ENCODE data around the gene DRG2. TPM values are rescaled to one million over a fixed set of nuclear protein-coding genes. Genes with fewer than 3 reads are reported as not detected.

DRG2 gene
- total RNA-seq, 1 donor: 40.2 TPM

DNA sequence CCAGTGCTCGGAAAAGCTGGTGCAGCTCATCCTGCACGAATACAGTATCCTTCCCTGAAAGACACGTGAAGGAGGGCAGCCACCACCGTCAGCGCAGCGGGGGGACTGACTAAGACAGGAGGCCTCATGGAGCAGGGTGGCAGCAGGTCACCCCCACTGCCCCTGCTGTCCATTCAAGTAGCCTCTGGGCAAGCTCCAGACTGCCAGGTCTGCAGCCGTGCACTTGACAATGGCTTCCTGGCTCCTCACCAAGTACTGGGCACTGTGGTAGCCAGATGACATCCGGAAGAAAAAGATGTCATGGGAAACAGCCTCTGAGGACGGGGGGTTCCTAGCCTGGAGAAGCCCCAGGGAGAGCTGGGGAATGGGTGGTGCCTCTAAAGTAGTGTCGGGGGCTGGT, 12.9 kb downstream of the DRG2 start:
- TF ChIP-seq, protein P1, sequence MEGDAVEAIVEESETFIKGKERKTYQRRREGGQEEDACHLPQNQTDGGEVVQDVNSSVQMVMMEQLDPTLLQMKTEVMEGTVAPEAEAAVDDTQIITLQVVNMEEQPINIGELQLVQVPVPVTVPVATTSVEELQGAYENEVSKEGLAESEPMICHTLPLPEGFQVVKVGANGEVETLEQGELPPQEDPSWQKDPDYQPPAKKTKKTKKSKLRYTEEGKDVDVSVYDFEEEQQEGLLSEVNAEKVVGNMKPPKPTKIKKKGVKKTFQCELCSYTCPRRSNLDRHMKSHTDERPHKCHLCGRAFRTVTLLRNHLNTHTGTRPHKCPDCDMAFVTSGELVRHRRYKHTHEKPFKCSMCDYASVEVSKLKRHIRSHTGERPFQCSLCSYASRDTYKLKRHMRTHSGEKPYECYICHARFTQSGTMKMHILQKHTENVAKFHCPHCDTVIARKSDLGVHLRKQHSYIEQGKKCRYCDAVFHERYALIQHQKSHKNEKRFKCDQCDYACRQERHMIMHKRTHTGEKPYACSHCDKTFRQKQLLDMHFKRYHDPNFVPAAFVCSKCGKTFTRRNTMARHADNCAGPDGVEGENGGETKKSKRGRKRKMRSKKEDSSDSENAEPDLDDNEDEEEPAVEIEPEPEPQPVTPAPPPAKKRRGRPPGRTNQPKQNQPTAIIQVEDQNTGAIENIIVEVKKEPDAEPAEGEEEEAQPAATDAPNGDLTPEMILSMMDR (IDR thresholded peaks at IDR 0.05; ENCODE audit: extremely low read depth, low read depth, low read length): no peak
- H3K4me2 ChIP-seq (ENCODE audit: insufficient read depth, low read length): no peak overlapping the region
- no peaks in the 10 kb centered on the region for H3K9me3 ChIP-seq (ENCODE audit: low read depth, low read length)
- H2AFZ ChIP-seq (ENCODE audit: low read length): no peak overlapping the region
- peaks cover 46% of the 10 kb centered on the region for H3K36me3 ChIP-seq (ENCODE audit: insufficient read depth, low read length)
- DNase-seq (ENCODE audit: insufficient read length, low spot score, missing footprints): peak; percentile 43
- no peaks in the 10 kb centered on the region for H3K4me1 ChIP-seq (ENCODE audit: insufficient read depth, low read length)
- no peak overlapping the region for H3K4me3 ChIP-seq (ENCODE audit: insufficient read depth, low read length)
- no peaks in the 10 kb centered on the region for H3K27me3 ChIP-seq (ENCODE audit: insufficient read depth, low read length)
- no peak overlapping the region for H3K27ac ChIP-seq (ENCODE audit: low read depth, low read length)
- H4K20me1 ChIP-seq (ENCODE audit: insufficient read depth, low read length): peaks cover 7% of the 10 kb centered on the region
- no peaks in the 10 kb centered on the region for H3K79me2 ChIP-seq (ENCODE audit: insufficient read depth, low read length)

- no peak overlapping the region for H3K4me3 ChIP-seq (ENCODE audit: insufficient read depth, low read length)
- H3K27ac ChIP-seq (ENCODE audit: low read depth, low read length): no peak overlapping the region
- peaks cover 34% of the 10 kb centered on the region for H3K36me3 ChIP-seq (ENCODE audit: insufficient read depth, low read length)
- TF ChIP-seq, protein P1 (IDR thresholded peaks at IDR 0.05; ENCODE audit: extremely low read depth, low read depth, low read length): no peak
- H3K9me3 ChIP-seq (ENCODE audit: low read depth, low read length): no peaks in the 10 kb centered on the region
- no peak overlapping the region for H3K4me2 ChIP-seq (ENCODE audit: insufficient read depth, low read length)
- no peaks in the 10 kb centered on the region for H3K4me1 ChIP-seq (ENCODE audit: insufficient read depth, low read length)
- peaks cover 7% of the 10 kb centered on the region for H4K20me1 ChIP-seq (ENCODE audit: insufficient read depth, low read length)
- no peaks in the 10 kb centered on the region for H3K79me2 ChIP-seq (ENCODE audit: insufficient read depth, low read length)
- H2AFZ ChIP-seq (ENCODE audit: low read length): no peak overlapping the region
- H3K27me3 ChIP-seq (ENCODE audit: insufficient read depth, low read length): no peaks in the 10 kb centered on the region
- peak; percentile 25 for DNase-seq (ENCODE audit: insufficient read length, low spot score, missing footprints)
These were observed 14.1 kb downstream of the DRG2 start for GRCh38 chr17:18101828-18102227.

- no peak overlapping the region for H2AFZ ChIP-seq (ENCODE audit: low read length)
- H3K79me2 ChIP-seq (ENCODE audit: insufficient read depth, low read length): no peaks in the 10 kb centered on the region
- no peak overlapping the region for H3K4me2 ChIP-seq (ENCODE audit: insufficient read depth, low read length)
- H3K4me3 ChIP-seq (ENCODE audit: insufficient read depth, low read length): no peak overlapping the region
- H3K36me3 ChIP-seq (ENCODE audit: insufficient read depth, low read length): peaks cover 29% of the 10 kb centered on the region
- H3K4me1 ChIP-seq (ENCODE audit: insufficient read depth, low read length): no peaks in the 10 kb centered on the region
- TF ChIP-seq, protein P1 (IDR thresholded peaks at IDR 0.05; ENCODE audit: extremely low read depth, low read depth, low read length): no peak
- H3K27ac ChIP-seq (ENCODE audit: low read depth, low read length): no peak overlapping the region
- H4K20me1 ChIP-seq (ENCODE audit: insufficient read depth, low read length): peaks cover 7% of the 10 kb centered on the region
- H3K27me3 ChIP-seq (ENCODE audit: insufficient read depth, low read length): no peaks in the 10 kb centered on the region
- no peaks in the 10 kb centered on the region for H3K9me3 ChIP-seq (ENCODE audit: low read depth, low read length)
- DNase-seq (ENCODE audit: insufficient read length, low spot score, missing footprints): no peak
These were observed 14.9 kb downstream of the DRG2 start for GRCh38 chr17:18102640-18103039.

DNA sequence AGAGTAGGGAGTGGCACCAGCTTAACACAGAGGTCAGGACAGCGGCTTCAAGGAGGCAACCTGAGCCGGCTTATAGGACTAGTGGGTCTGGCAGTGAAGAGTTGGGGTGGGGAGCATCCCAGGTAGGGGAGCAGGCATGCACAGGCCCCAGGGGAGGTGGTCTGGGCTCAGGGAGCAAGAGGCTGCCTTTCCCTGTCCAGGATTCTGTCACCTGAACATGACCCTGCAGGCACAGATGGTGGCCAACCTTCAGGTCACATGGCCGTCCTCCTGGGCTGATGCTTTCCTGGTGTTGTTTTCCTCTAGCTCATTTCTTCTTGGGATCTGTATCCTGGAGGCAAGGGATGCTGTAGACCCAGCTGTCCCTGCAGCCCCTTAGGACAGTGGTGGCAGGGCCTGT, 17.3 kb downstream of the DRG2 start:
- H3K9me3 ChIP-seq (ENCODE audit: low read depth, low read length): no peaks in the 10 kb centered on the region
- no peaks in the 10 kb centered on the region for H4K20me1 ChIP-seq (ENCODE audit: insufficient read depth, low read length)
- H3K4me1 ChIP-seq (ENCODE audit: insufficient read depth, low read length): no peaks in the 10 kb centered on the region
- no peak overlapping the region for H3K27ac ChIP-seq (ENCODE audit: low read depth, low read length)
- peaks cover 13% of the 10 kb centered on the region for H3K36me3 ChIP-seq (ENCODE audit: insufficient read depth, low read length)
- H3K4me3 ChIP-seq (ENCODE audit: insufficient read depth, low read length): no peak overlapping the region
- H3K27me3 ChIP-seq (ENCODE audit: insufficient read depth, low read length): no peaks in the 10 kb centered on the region
- TF ChIP-seq, protein P1 (IDR thresholded peaks at IDR 0.05; ENCODE audit: extremely low read depth, low read depth, low read length): no peak
- H3K79me2 ChIP-seq (ENCODE audit: insufficient read depth, low read length): no peaks in the 10 kb centered on the region
- DNase-seq (ENCODE audit: insufficient read length, low spot score, missing footprints): peak; percentile 65
- no peak overlapping the region for H3K4me2 ChIP-seq (ENCODE audit: insufficient read depth, low read length)
- no peak overlapping the region for H2AFZ ChIP-seq (ENCODE audit: low read length)

All from osteoblast (primary cell).